Right ventricle myocardium superior (tissue), 1 donor: Measurements from ENCODE around the gene ACP2. TPM values are rescaled to one million over a fixed set of nuclear protein-coding genes. Genes with fewer than 3 reads are reported as not detected.
"Not testable (repeated sequence)": the region's sequence is repeated elsewhere in the genome, so short reads cannot be mapped to it uniquely, and the experiment has no call there.

Experiments
- ATAC-seq: fragments of 200-7000 bp; cut with Tn5 transposase; one replicate; pipeline ENCODE4 v1.9.1; 2020; ENCODE audit warnings: mild to moderate bottlenecking; ENCODE audit not compliant: poor library complexity
- DNase-seq: peaks from one replicate; pipeline ENCODE4 v3.0.0-alpha.2; 2020
- intact Hi-C: fragments of 100-400 bp; cut with DNase I; formaldehyde crosslinking; loops from one replicate; pipeline ENCODE4 v1.11.2; 2022
- total RNA-seq: library from RNA; stranded (reverse); fragmentation: NEBNext Ultra II Directional; extraction: Animal tissue kit (Norgen Biotek cat#: 25700); gene quantifications from one replicate; pipeline ENCODE4 v1.2.1, GENCODE V29; 2021
- donor health status: DM: no; HTN: yes; CAD: no; lungs with severe emphysema.

Gene ACP2
- total RNA-seq, 1 donor from 2014 or later: 18.4 TPM

DNA sequence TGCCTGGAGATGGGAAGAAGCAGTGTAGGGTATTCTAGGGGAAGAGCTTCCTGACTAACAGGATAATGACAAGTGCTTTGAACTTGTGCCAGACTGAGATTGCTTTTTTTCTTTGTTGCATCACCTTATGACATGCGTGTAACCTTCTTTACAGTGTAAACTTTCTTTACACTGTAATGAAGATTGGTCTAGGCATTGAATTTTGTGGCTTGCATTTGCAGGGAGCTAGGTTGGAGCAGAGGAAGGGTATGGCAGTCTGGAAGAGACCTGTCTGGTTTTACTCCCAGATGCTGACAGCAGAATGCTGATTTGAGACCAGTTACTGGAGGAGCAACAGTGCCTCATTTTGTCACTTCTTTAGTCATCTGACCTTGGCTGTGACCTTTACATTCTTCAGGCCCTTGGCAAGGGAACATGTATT lies 28.2 kb downstream of the ACP2 start:
- intact Hi-C loops: no loop called here
- ATAC-seq: peak; percentile 26
- no peak for DNase-seq

DNA sequence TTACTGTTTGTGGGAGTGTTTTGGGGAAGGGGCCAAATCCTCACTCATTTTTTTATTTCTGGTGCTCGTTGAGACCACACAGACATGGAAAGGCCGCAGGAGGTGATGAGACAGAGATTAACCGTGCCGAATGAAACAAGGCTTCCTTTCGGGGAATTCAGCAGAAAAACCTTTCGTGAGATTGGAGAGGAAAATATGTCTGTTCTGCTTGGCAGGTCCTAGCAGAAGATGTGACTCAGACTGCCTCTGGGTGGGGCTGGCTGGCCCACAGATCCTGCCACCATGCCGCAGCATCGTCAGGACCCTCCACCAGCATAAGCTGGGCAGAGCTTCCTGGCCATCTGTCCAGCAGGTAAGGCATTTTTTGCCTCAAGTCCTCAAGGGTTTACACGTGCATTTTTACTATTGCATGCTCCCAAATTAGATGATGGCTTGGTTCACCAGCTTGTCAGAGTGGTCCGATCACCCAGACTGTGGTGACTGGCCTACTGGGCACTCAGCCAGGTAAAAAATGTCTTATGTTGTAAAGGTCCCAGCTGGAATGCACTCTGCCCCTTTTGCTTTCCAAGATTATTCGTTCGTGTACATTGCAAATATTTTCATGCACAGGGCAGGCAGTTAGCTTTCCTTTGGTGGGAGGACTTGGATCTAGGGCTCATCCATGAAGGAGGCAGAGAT lies 32.4 kb downstream of the ACP2 start:
- no peak for ATAC-seq
- intact Hi-C loops: no loop called here

DNA sequence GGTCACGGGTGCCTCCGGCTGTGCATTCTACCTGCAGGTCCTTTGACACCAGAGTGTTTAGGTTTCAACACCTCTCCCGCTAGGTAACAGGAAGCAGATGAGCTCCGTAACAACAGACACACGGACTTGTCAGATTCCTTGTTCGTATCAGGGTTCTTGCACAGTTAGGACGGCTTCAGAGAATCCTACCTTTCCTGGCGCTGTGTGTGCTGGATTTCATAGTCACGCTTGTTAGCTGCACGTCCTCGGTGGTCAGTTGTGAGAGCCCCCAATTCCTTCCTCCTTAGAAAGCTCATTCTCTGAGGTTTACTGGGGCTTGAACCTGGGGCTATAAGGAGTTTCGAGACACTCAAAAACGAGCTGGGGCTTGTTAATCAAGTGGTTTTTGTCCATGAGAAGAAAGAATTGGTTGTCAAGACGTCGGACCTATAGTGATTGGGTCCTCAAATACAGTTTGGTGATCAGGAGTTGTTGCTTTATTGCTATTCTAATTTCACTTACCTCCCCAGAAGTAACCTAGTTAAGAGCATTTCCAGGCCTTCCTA lies 33.2 kb downstream of the ACP2 start:
- ATAC-seq (no peak), DNase-seq (no peak)
- intact Hi-C loops: loop anchor here (2.0 kb wide), 1 partner anchor 39 kb away; the partner anchor contains the start of gene ARFGAP2

More for the DNA sequence above, 32.4 kb downstream of the ACP2 start:
- no peak for DNase-seq

DNA sequence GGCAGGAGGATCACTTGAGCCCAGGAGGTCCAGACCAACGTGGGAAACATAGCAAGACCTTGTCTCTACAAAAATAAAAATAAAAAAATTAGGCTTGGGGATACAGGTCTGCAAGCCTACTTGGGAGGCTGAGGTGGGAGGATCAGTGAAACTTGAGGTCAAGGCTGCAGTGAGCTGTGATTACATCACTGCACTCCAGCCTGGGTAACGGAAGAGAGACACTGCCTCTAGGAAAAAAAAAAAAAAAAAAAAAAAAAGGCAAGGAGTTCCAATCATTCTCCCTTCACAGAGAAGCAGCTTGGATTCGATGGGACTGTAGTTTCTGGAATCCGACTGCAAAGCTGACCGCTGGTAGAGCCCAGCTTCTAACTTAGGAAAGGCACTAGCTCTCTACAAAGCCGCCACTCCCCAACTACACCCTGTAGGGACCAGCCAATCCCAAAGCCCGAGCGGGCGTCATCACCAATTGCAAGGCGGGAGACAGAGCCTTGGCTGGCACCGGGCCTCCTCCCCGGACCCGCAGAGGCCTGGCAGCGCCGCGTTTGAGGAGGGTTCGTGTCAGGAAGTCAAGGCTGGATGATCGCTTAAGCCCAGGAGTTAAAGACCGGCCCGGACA lies 34.6 kb downstream of the ACP2 start:
- ATAC-seq (peak; percentile 95), DNase-seq (peak; percentile 96)
- intact Hi-C loops: loop anchor here (2.0 kb wide), 1 partner anchor 37 kb away; the partner anchor contains the start of gene ARFGAP2

DNA sequence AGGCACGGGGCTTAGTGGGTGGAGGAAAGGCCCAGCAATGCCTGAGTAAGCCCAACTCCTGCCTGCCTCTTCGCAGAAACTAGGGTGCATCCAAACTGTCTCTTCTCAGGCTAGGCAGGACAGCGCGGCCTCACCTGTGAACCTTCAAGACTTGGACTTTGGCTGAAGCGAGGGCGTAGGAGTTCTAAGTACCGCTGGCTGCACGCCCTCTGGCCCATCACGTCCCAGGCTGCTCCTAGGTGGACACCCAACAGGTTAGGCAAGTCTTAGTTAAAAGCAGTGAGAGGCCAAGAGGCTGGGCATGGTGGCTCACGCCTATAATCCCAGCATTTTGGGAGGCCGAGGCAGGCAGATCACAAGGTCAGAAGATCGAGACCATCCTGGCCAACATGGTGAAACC lies 35.7 kb downstream of the ACP2 start:
- no peak for ATAC-seq
- intact Hi-C loops: no loop called here

DNA sequence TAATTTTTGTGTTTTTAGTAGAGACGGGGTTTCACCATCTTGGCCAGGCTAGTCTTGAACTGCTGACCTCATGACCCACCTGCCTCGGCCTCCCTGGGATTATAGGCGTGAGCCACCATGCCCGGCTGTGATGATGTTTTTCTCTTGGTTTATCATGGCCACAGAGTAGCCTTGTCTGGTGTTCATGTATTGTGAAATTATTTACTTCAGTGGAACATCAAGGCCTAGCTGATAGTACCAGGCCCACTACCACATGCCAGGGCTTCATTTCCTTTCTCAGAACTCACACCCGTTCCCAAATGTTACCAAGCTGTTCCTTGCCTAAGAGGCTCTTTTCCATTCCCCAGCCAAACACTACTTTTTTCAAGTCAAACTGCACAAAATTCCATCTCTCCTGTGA lies 40.0 kb downstream of the ACP2 start:
- intact Hi-C loops: no loop called here
- ATAC-seq (no peak), DNase-seq (no peak)

More for the DNA sequence above, 35.7 kb downstream of the ACP2 start:
- DNase-seq: no peak

DNA sequence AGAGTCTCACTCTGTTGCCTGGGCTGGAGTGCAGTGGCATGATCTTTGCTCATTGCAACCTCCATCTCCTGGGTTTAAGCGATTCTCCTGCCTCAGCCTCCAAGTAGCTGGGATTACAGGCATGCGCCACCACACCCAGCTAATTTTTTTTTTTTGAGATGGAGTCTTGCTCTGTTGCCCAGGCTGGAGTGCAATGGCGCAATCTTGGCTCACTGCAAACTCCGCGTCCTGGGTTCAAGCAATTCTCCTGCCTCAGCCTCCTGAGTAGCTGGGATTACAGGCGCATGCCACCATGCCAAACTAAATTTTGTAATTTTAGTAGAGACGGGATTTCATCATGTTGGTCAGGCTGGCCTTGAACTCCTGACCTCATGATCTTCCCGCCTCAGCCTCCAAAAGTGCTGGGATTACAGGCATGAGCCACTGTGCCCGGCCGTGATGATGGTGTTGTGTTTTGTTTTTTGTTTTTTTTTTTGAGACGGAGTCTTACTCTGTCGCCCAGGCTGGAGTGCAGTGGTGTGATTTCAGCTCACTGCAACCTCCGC lies 40.5 kb downstream of the ACP2 start:
- DNase-seq, ATAC-seq, intact Hi-C loops: not testable (repeated sequence)

DNA sequence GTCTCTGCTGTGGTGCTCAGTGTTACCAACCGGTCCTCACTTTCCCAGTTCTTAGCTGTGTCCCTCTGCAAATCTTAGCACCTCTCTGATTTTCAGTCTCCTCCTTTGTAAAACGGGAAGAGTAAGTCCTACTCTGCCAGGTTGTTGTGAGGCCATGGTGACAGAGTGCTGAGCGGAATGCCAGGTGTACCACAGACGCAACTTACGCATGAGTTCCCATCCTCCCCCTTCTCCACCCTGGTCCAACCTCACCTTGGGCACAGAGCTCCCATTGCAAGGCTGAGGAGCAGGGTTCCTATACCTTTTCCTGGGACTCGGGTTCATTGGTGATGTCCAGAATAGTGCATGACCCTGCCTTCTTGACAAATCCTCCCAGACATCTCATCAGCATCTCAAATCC lies 41.2 kb downstream of the ACP2 start:
- intact Hi-C loops: no loop called here
- DNase-seq (no peak), ATAC-seq (no peak)

DNA sequence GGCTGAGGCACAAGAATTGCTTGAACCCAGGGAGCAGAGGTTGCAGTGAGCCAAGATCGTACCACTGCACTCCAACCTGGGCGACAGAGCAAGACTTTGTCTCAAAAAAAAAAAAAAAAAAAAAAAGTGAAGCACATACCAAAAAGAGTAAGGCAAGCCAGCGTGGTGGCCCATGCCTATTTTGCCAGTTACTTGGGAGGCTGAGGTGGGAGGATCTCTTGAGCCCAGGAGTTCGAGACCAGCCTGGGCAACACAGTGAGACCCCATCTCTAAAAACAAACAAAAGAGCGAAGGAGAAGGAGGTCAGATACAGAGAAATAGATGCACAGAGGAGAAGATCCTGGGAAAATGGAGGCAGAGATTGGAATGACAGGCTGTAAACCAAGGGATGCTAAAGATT lies 42.0 kb downstream of the ACP2 start:
- intact Hi-C loops, DNase-seq, ATAC-seq: not testable (repeated sequence)

DNA sequence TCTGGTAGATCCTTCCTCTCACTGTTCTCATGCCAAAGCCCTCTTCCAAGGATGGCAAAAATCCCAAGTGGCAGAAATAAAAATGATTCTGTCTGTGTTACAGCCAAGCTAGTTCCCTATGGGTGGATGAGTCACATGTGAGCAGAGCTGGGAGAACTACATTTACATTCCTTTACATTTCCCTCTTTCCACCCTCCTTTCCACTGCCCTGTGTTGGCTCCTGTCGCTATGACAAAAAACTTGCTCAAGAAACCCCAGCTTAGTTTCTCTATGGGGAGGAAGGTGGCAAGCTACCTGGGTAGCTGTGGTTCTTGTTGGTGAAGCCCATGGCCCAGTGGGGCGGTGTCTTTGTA lies 44.0 kb downstream of the ACP2 start:
- ATAC-seq (no peak), DNase-seq (no peak)
- intact Hi-C loops: no loop called here

DNA sequence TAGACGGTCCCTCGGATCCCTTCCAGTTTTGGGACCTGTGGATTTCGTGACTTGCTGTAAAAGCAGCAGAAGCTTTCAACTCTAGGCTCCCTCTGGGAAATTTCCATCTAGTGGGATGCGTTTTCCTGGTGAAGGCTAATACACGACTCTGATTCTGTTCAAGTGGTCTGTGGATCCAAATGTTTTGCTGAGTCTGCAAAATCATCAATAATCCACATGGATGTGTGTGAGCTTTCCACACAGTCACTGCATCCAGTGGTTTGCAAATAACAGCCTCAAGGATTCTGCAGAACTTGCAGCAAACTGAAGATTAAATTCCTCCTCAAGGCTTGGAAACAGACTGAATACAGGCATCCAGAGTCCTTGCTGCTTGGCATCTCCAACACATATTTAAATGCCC lies 46.0 kb downstream of the ACP2 start:
- DNase-seq (no peak), ATAC-seq (no peak)
- intact Hi-C loops: no loop called here

DNA sequence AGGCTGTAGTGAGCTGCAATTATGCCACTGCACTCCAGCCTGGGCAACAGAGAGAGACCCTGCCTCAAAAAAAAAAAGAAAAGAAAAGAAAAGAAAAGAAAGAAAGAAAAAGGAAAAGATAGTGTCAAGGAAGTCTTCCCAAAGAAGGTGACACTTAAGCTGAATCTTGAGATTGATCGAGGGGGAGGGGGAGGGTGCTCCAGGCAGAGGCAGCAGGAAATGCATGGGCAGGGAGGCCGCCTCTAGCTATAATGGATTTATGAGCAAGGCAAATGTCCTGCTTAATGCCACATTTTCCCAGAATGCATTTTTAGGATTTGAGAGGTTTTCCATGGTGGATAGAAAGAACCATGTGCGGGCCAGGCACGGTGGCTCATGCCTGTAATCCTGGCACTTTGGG lies 47.6 kb downstream of the ACP2 start:
- intact Hi-C loops: no loop called here
- ATAC-seq: no peak
- DNase-seq: no peak

DNA sequence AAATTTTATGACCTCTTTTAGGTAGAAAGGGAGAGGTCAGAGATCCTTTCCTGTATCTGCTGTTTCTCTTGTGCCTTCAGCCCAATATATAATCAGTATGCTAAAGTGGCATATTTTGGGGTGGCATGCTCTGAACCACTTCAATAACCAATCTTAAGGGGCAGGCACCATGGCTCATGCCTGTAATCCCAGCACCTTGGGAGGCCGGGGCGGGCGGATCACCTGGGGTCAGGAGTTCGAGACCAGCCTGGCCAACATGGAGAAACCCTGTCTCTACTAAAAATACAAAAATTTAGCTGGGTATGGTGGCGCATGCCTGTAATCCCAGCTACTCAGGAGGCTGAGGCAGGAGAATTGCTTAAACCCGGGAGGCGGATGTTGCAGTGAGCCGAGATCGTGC lies 50.5 kb downstream of the ACP2 start:
- ATAC-seq, DNase-seq, intact Hi-C loops: not testable (repeated sequence)

DNA sequence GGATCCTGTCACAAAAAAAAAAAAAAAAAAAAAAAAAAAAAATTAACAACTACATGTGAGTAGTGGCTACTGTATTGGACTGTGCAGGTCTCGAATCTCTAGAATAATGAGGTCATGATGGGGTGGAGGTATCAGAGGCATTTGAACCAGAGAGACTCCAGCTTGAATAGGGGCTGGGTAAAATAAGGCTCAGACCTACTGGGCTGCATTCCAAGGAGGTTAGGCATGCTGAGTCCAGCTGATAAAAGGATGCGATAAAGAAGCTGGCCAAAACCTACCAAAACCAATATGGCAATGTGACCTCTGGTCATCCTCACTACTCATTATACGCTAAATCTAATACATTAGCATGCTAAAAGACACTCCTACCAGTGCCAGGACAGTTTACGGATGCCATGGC lies 56.5 kb downstream of the ACP2 start:
- DNase-seq (no peak), ATAC-seq (no peak)
- intact Hi-C loops: no loop called here

DNA sequence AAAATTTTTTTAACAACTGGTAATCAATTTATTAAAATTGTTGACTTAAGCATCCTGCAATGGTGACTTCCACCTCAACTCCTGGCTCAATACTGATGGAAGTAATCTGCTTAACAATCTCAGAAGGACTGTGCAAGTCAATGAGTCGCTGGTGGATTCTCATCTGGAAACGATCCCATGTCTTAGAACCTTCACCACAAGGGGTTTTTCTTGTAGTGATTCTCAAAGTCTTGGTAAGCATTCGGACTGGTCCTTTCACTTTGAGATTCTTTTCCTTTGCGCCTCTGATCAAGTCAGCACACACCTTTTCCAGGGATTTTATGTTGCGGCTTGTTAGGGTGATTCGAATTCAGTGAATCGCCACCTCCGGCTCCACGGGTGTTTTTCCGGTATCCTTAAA lies 57.5 kb downstream of the ACP2 start:
- intact Hi-C loops, DNase-seq, ATAC-seq: not testable (repeated sequence)

Other genes with a start within 250 kb of the ACP2 start
- 46.1 TPM for gene ARFGAP2, start 71.9 kb downstream of the ACP2 start, total RNA-seq
- 175 TPM for gene PACSIN3, start 62.4 kb downstream of the ACP2 start, total RNA-seq
- gene DDB2, start 33.8 kb downstream of the ACP2 start, total RNA-seq: 9.3 TPM
- 19.1 TPM for gene NR1H3, start 9.2 kb upstream of the ACP2 start, total RNA-seq
- gene MADD, start 21.3 kb upstream of the ACP2 start, total RNA-seq: 39.7 TPM
- gene MYBPC3, start 103.9 kb upstream of the ACP2 start, total RNA-seq: 2,568 TPM
- 11.1 TPM for gene SPI1, start 129.7 kb upstream of the ACP2 start, total RNA-seq
- gene SLC39A13, start 159.8 kb upstream of the ACP2 start, total RNA-seq: 34.5 TPM
- 166 TPM for gene PSMC3, start 177.6 kb upstream of the ACP2 start, total RNA-seq
- 6.7 TPM for gene RAPSN, start 200.3 kb upstream of the ACP2 start, total RNA-seq